Activated T-helper 17 cell treated with anti-CD3 and anti-CD28 coated beads, Interleukin-2, amount 50 U/mL, for 72 hours (primary cell): ENCODE measurements around the gene MMP27. TPM values are rescaled to one million over a fixed set of nuclear protein-coding genes. Genes with fewer than 3 reads are reported as not detected.

Experiments
- ATAC-seq: fragments of 150-1000 bp; cut with Tn5 transposase; replicated peaks from 2 replicates; pipeline ENCODE4 v1.10.0; 2021; ENCODE audit warnings: mild to moderate bottlenecking, moderate library complexity
- H3K27ac Mint-ChIP-seq: one replicate; pipeline ENCODE4 v1.8.0; 2022; ENCODE audit warnings: mixed read lengths
- H3K27me3 Mint-ChIP-seq: one replicate; pipeline ENCODE4 v1.8.0; 2022; ENCODE audit warnings: mixed read lengths
- H3K36me3 Mint-ChIP-seq: one replicate; pipeline ENCODE4 v1.8.0; 2022; ENCODE audit warnings: low read depth, mild to moderate bottlenecking, mixed read lengths
- H3K4me1 Mint-ChIP-seq: one replicate; pipeline ENCODE4 v1.8.0; 2022; ENCODE audit warnings: mixed read lengths
- H3K4me3 Mint-ChIP-seq: one replicate; pipeline ENCODE4 v1.8.0; 2022; ENCODE audit warnings: mild to moderate bottlenecking, mixed read lengths
- H3K9me3 Mint-ChIP-seq: one replicate; pipeline ENCODE4 v1.8.0; 2022; ENCODE audit warnings: mixed read lengths
- total RNA-seq, 2 donors: library from RNA; stranded (reverse); gene quantifications; one replicate each; pipeline ENCODE4 v1.2.3, GENCODE V29; 2022

MMP27 gene
- total RNA-seq, 2 donors from 2014 or later: not detected

- no peaks in the 10 kb centered on the region for H3K36me3 Mint-ChIP-seq
- H3K4me1 Mint-ChIP-seq: no peaks in the 10 kb centered on the region
- peaks cover 7% of the 10 kb centered on the region for H3K27me3 Mint-ChIP-seq
- H3K9me3 Mint-ChIP-seq: no peaks in the 10 kb centered on the region
- no peak for ATAC-seq
- no peak overlapping the region for H3K27ac Mint-ChIP-seq
- no peak overlapping the region for H3K4me3 Mint-ChIP-seq
Observed at GRCh38 chr11:102666331-102666957, 39.1 kb downstream of the MMP27 start.

DNA sequence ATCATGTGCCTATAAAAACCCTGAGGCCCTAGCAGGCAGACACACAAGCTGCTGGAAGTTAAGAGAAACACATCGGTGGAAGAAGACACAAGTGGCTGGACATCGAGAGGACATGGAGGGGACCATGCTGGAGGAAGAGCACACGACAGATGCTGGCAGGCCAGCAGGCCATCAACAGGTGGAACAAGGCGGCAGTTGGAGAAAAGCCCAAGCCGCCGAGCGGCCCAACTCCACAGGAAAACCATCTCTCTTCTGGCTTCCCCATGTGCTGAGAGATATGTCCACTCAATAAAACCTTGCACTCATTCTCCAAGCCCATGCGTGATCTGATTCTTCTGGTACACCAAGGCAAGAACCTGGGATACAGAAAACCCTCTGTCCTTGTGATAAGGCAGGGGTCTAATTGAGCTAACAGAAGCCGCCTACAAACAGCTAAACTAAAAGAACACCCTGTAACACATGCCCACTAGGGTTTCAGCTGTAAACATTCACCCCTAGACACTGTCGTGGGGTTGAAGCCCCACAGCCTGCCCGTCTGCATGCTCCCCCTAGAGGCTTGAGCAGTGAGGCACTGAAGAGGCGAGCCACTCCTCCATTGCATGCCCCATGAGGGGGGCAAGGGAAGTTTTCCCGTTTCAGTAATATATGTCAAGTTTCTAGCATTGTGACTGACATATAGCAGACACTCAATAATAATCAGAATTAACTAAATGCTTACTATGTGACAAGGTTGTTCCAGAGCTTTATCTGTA, 41.4 kb downstream of the MMP27 start:
- no peaks in the 10 kb centered on the region for H3K4me1 Mint-ChIP-seq
- no peaks in the 10 kb centered on the region for H3K36me3 Mint-ChIP-seq
- ATAC-seq: no peak
- H3K27me3 Mint-ChIP-seq: peaks cover 7% of the 10 kb centered on the region
- H3K27ac Mint-ChIP-seq: no peak overlapping the region
- no peak overlapping the region for H3K4me3 Mint-ChIP-seq
- no peaks in the 10 kb centered on the region for H3K9me3 Mint-ChIP-seq

- no peak for ATAC-seq
- Mint-ChIP-seq H3K4me3 (no peak overlapping the region), H3K27ac (no peak overlapping the region), H3K27me3 (peaks cover 12% of the 10 kb centered on the region), H3K4me1 (no peaks in the 10 kb centered on the region), H3K9me3 (no peaks in the 10 kb centered on the region), H3K36me3 (no peaks in the 10 kb centered on the region)
Observed at GRCh38 chr11:102662607-102663006, 43.0 kb downstream of the MMP27 start.

GRCh38 chr11:102661040-102661439, 44.5 kb downstream of the MMP27 start:
- Mint-ChIP-seq H3K27ac (no peak overlapping the region), H3K4me1 (no peaks in the 10 kb centered on the region), H3K27me3 (peaks cover 21% of the 10 kb centered on the region), H3K36me3 (no peaks in the 10 kb centered on the region), H3K9me3 (no peaks in the 10 kb centered on the region), H3K4me3 (no peak overlapping the region)
- no peak for ATAC-seq

DNA sequence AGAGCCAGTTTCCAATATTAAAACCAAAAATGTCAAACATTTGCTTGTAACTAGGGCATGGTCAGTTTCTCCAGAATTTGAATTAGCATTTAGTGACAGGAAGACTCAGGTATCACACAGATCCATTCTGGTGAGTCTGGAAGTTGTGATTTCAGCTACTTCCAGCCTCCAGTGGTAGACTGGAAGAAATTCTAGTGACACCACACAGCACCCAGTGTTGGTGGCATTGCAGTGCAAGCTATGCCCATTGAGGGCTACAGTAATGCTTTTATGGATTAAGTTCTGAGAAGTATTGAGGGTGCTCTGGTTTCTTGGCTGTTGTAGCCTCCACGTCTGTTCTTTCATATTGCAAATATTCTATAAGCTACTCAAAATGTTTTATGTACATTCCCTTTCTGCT, 49.0 kb downstream of the MMP27 start:
- H3K36me3 Mint-ChIP-seq: no peaks in the 10 kb centered on the region
- no peaks in the 10 kb centered on the region for H3K4me1 Mint-ChIP-seq
- H3K27me3 Mint-ChIP-seq: peaks cover 21% of the 10 kb centered on the region
- ATAC-seq: no peak
- no peak overlapping the region for H3K27ac Mint-ChIP-seq
- no peak overlapping the region for H3K4me3 Mint-ChIP-seq
- no peaks in the 10 kb centered on the region for H3K9me3 Mint-ChIP-seq

GRCh38 chr11:102655547-102655946, 50.0 kb downstream of the MMP27 start:
- H3K9me3 Mint-ChIP-seq: no peaks in the 10 kb centered on the region
- H3K27me3 Mint-ChIP-seq: peaks cover 23% of the 10 kb centered on the region
- no peak overlapping the region for H3K27ac Mint-ChIP-seq
- no peak overlapping the region for H3K4me3 Mint-ChIP-seq
- H3K36me3 Mint-ChIP-seq: no peaks in the 10 kb centered on the region
- H3K4me1 Mint-ChIP-seq: no peaks in the 10 kb centered on the region
- no peak for ATAC-seq

- no peaks in the 10 kb centered on the region for H3K9me3 Mint-ChIP-seq
- H3K4me3 Mint-ChIP-seq: no peak overlapping the region
- peaks cover 25% of the 10 kb centered on the region for H3K27me3 Mint-ChIP-seq
- no peaks in the 10 kb centered on the region for H3K36me3 Mint-ChIP-seq
- no peak overlapping the region for H3K27ac Mint-ChIP-seq
- ATAC-seq: no peak
- H3K4me1 Mint-ChIP-seq: no peaks in the 10 kb centered on the region
Observed at GRCh38 chr11:102654761-102655160, 50.8 kb downstream of the MMP27 start.

DNA sequence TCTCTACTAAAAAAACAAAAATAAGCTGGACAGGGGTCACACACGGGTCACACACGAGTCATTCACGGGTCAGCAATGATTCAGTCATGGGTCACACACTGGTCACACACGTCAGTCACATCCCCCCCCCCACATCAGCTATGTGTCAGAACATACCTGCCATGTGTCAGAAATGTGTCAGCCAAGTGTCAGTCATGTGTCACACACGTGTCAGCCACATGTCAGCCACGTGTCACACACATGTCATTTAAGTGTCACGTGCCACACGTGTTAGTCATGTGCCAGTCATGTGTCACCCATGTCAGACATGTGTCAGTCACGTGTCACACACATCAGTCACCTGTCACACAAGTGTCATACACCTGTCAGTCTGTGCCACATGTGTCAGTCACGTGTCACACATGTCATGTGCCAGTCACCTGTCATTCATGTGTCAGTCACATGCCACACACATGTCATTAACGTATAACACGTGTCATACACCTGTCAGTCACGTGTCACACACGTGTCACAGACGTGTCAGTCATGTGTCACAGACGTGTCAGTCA, 51.8 kb downstream of the MMP27 start:
- Mint-ChIP-seq H3K27ac (no peak overlapping the region), H3K36me3 (no peaks in the 10 kb centered on the region), H3K27me3 (peaks cover 23% of the 10 kb centered on the region), H3K4me1 (no peaks in the 10 kb centered on the region), H3K9me3 (no peaks in the 10 kb centered on the region), H3K4me3 (no peak overlapping the region)
- ATAC-seq: peak; percentile 32

- Mint-ChIP-seq H3K4me1 (no peaks in the 10 kb centered on the region), H3K4me3 (no peak overlapping the region), H3K27me3 (peaks cover 7% of the 10 kb centered on the region), H3K27ac (no peak overlapping the region), H3K36me3 (no peaks in the 10 kb centered on the region), H3K9me3 (no peaks in the 10 kb centered on the region)
- ATAC-seq: no peak
Observed at GRCh38 chr11:102647430-102647829, 58.1 kb downstream of the MMP27 start.

DNA sequence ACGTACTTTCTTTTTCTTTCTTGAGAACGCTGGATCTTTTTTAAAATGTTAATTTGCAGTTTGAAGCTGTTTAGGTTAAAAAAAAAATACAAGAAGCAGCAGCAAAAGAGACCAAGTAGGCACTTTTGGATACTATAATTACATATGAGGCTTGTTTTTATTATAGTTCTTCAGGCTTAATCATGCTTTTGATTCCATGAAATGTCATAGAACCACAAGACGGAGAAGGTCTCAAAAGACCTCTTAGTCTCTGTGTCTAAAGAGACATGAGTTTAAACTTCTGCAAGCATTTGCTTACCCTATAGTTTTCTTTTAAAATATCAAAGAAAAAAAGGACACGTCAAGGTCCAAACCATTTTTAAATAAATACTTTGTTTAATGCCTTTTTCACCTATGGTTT, 61.6 kb downstream of the MMP27 start:
- Mint-ChIP-seq H3K4me1 (no peaks in the 10 kb centered on the region), H3K27me3 (no peaks in the 10 kb centered on the region), H3K36me3 (no peaks in the 10 kb centered on the region)

More for the DNA sequence above, 61.6 kb downstream of the MMP27 start:
- Mint-ChIP-seq H3K4me3 (no peak overlapping the region), H3K27ac (no peak overlapping the region), H3K9me3 (no peaks in the 10 kb centered on the region)
- ATAC-seq: no peak

Other genes with a start within 250 kb of the MMP27 start
- gene MMP7, start 175.0 kb downstream of the MMP27 start, total RNA-seq: not detected
- not detected for gene MMP20, start 80.4 kb downstream of the MMP27 start, total RNA-seq
- gene MMP8, start 19.2 kb upstream of the MMP27 start, total RNA-seq: not detected
- not detected for gene MMP10, start 74.9 kb upstream of the MMP27 start, total RNA-seq
- gene MMP1, start 92.4 kb upstream of the MMP27 start, total RNA-seq: not detected
- not detected for gene MMP3, start 137.8 kb upstream of the MMP27 start, total RNA-seq
- gene MMP12, start 169.2 kb upstream of the MMP27 start, total RNA-seq: under 1 TPM in 1 of 2 donors, not detected in 1; 0.22 TPM
- not detected for gene MMP13, start 250.0 kb upstream of the MMP27 start, total RNA-seq